Endothelial cell of umbilical vein (primary cell): ENCODE results near the gene SPEN. TPM values are rescaled to one million over a fixed set of nuclear protein-coding genes. Genes with fewer than 3 reads are reported as not detected.

ENCODE experiments used
- BruUV-seq: library from RNA; stranded (reverse); fragments of 400-500 nt; replicated peaks from 2 replicates; lab custom pipeline; 2021; lab: Mats Ljungman, UMichigan
- CTCF ChIA-PET: fragments of 300-600, 350-600 bp; sonication (Branson Sonifier 250); formaldehyde crosslinking; loops from one replicate; lab custom pipeline; 2021; ENCODE audit warnings: antibody characterized with exemption, inconsistent platforms; lab: Charles Lee
- POLR2A ChIA-PET: fragments of 300-600, 350-600 bp; sonication (Branson Sonifier 250); formaldehyde crosslinking; loops from one replicate; lab custom pipeline; 2021; ENCODE audit warnings: antibody characterized with exemption, inconsistent platforms; lab: Charles Lee
- DNase-seq: peaks from one replicate; pipeline ENCODE4 v3.0.0-alpha.2; 2011; ENCODE audit warnings: low read depth, low spot score
- FAIRE-seq: peaks from 2 replicates; lab custom pipeline; 2011; peaks lifted over from hg19 to GRCh38; lab: Jason Lieb, UNC
- H2AFZ ChIP-seq: 2 replicates; pipeline ENCODE4 v1.6.0; 2012; ENCODE audit warnings: low read depth, low read length, control low read depth, inconsistent platforms
- H3K27ac ChIP-seq: 2 replicates; pipeline ENCODE4 v1.5.1; 2011; ENCODE audit warnings: low read depth, mild to moderate bottlenecking, control low read depth, low read length, moderate library complexity; ENCODE audit not compliant: insufficient read depth
- H3K27me3 ChIP-seq, 2 experiments: 2 replicates each; pipeline versions ENCODE4 v1.6.0 to v1.6.1; 2011; ENCODE audit warnings: low read length in 2 of 2, mixed read lengths in 1 of 2; ENCODE audit not compliant: control insufficient read depth in 2 of 2, insufficient read depth in 2 of 2
- H3K36me3 ChIP-seq, 2 experiments: 2 replicates in 1 of 2; 3 replicates in 1 of 2; pipeline ENCODE4 v1.5.1; 2011; ENCODE audit warnings: low read length in 2 of 2, mild to moderate bottlenecking in 1 of 2, moderate library complexity in 1 of 2; ENCODE audit not compliant: control insufficient read depth in 2 of 2, insufficient read depth in 2 of 2; ENCODE audit errors: extremely low read depth in 1 of 2
- H3K4me1 ChIP-seq: 3 replicates; pipeline ENCODE4 v1.5.1; 2011; ENCODE audit warnings: mild to moderate bottlenecking, low read length; ENCODE audit not compliant: control insufficient read depth, insufficient read depth; ENCODE audit errors: extremely low read depth
- H3K4me2 ChIP-seq: 2 replicates; pipeline ENCODE4 v1.6.1; 2011; ENCODE audit warnings: low read length, control low read depth, mixed read lengths; ENCODE audit not compliant: insufficient read depth
- H3K4me3 ChIP-seq, 3 experiments: fragments of 200-600 bp in 1 of 3; sonication (generic), shearing (Covaris generic) in 1 of 3; replicated peaks in 1 of 3; 2 replicates each; pipeline ENCODE4 v1.5.1; 2011 to 2016; ENCODE audit warnings: control low read depth in 3 of 3, low read length in 3 of 3, mild to moderate bottlenecking in 2 of 3, inconsistent platforms in 1 of 3, low read depth in 1 of 3, moderate library complexity in 1 of 3; ENCODE audit not compliant: insufficient read depth in 1 of 3
- H3K79me2 ChIP-seq: 2 replicates; pipeline ENCODE4 v1.6.0; 2012; ENCODE audit warnings: low read length, inconsistent platforms; ENCODE audit not compliant: control insufficient read depth, insufficient read depth
- H3K9ac ChIP-seq: replicated peaks from 2 replicates; pipeline ENCODE3; 2011; ENCODE audit warnings: low read length, control low read depth; ENCODE audit not compliant: insufficient read depth; ENCODE audit errors: extremely low read depth
- H3K9me1 ChIP-seq: replicated peaks from 3 replicates; pipeline ENCODE4 v1.6.0; 2011; ENCODE audit warnings: mild to moderate bottlenecking, low read length; ENCODE audit not compliant: control insufficient read depth, insufficient read depth; ENCODE audit errors: extremely low read depth
- H3K9me3 ChIP-seq: replicated peaks from 2 replicates; pipeline ENCODE4 v1.5.1; 2012; ENCODE audit warnings: low read length, inconsistent platforms; ENCODE audit not compliant: control insufficient read depth, insufficient read depth
- H4K20me1 ChIP-seq: replicated peaks from 2 replicates; pipeline ENCODE3; 2011; ENCODE audit warnings: mild to moderate bottlenecking, low read length; ENCODE audit not compliant: control insufficient read depth, insufficient read depth; ENCODE audit errors: extremely low read depth
- EZH2 ChIP-seq: IDR thresholded peaks from 2 replicates; pipeline ENCODE4 v1.6.1; 2012; ENCODE audit warnings: borderline replicate concordance, low read depth, mild to moderate bottlenecking, moderate library complexity, low read length, inconsistent platforms; ENCODE audit not compliant: severe bottlenecking
- FOS ChIP-seq: IDR thresholded peaks from 2 replicates; pipeline ENCODE4 v1.6.1; 2011; ENCODE audit warnings: mild to moderate bottlenecking, low read length, moderate library complexity, borderline replicate concordance; ENCODE audit not compliant: insufficient read depth
- GATA2 ChIP-seq: IDR thresholded peaks from 2 replicates; pipeline ENCODE4 v1.7.0; 2011; ENCODE audit warnings: low read depth, mild to moderate bottlenecking, moderate library complexity, mixed read lengths, low read length; ENCODE audit not compliant: insufficient read length, insufficient read depth
- JUN ChIP-seq: IDR thresholded peaks from 2 replicates; pipeline ENCODE4 v1.6.1; 2011; ENCODE audit warnings: borderline replicate concordance, low read depth; ENCODE audit not compliant: insufficient read length, insufficient read depth
- MYC ChIP-seq: IDR thresholded peaks from one replicate; pipeline ENCODE4 v1.6.1; 2011; ENCODE audit warnings: mild to moderate bottlenecking, low read depth, low read length
- POLR2A ChIP-seq: IDR thresholded peaks from 2 replicates; pipeline ENCODE4 v1.6.1; 2012; ENCODE audit warnings: low read depth, mild to moderate bottlenecking, control low read depth, low read length
- POLR2AphosphoS5 ChIP-seq: IDR thresholded peaks from 2 replicates; pipeline ENCODE4 v1.6.1; 2012; ENCODE audit warnings: low read depth, mild to moderate bottlenecking, control low read depth, low read length, moderate library complexity; ENCODE audit not compliant: insufficient read depth
- dilution Hi-C: fragments of 300-500 bp; cut with MboI; formaldehyde crosslinking; loops from one replicate; pipeline ENCODE4 v1.15.0; 2019; ENCODE audit warnings: low sequenced_read_pairs; ENCODE audit not compliant: extremely low pct_ligation_motif_present
- intact Hi-C: fragments of 100-400 bp; cut with micrococcal nuclease; formaldehyde crosslinking; loops from one replicate; pipeline ENCODE4 v1.10.0; 2022
- polyA plus RNA-seq, 4 experiments: library from polyadenylated mRNA; depleted of rRNA in 3 of 4; stranded (reverse) in 3 of 4; unstranded in 1 of 4; fragments of >200 nt; gene quantifications; 2 replicates each; pipeline versions ENCODE4 v1.2.1 to v1.2.3, GENCODE V29; 2011 to 2012; ENCODE audit warnings: missing spikeins in 1 of 4
- total RNA-seq: library from RNA; stranded (reverse); gene quantifications from 2 replicates; pipeline ENCODE4 v1.2.3, GENCODE V29; 2021
- TF ChIP-seq, protein P1 (sequence below), 2 donors: IDR thresholded peaks; 1 replicate in 1 of 2; 2 replicates in 1 of 2; pipeline ENCODE4 v1.5.1; 2011; ENCODE audit warnings: low read length in 2 of 2, mild to moderate bottlenecking in 2 of 2, moderate library complexity in 2 of 2, control low read depth in 1 of 2, inconsistent platforms in 1 of 2, low read depth in 1 of 2; ENCODE audit not compliant: insufficient read depth in 1 of 2; ENCODE audit errors: extremely low read depth in 1 of 2
- TF ChIP-seq, protein P2 (sequence below): IDR thresholded peaks from 2 replicates; pipeline ENCODE4 v1.6.1; 2011; ENCODE audit not compliant: insufficient read depth, insufficient read length

The SPEN gene
- total and polyA plus RNA-seq, 2 donors (not counting 3 experiments of a cell fraction or from before 2014, with no cell fraction given), result 9.3 to 44.4 TPM

DNA sequence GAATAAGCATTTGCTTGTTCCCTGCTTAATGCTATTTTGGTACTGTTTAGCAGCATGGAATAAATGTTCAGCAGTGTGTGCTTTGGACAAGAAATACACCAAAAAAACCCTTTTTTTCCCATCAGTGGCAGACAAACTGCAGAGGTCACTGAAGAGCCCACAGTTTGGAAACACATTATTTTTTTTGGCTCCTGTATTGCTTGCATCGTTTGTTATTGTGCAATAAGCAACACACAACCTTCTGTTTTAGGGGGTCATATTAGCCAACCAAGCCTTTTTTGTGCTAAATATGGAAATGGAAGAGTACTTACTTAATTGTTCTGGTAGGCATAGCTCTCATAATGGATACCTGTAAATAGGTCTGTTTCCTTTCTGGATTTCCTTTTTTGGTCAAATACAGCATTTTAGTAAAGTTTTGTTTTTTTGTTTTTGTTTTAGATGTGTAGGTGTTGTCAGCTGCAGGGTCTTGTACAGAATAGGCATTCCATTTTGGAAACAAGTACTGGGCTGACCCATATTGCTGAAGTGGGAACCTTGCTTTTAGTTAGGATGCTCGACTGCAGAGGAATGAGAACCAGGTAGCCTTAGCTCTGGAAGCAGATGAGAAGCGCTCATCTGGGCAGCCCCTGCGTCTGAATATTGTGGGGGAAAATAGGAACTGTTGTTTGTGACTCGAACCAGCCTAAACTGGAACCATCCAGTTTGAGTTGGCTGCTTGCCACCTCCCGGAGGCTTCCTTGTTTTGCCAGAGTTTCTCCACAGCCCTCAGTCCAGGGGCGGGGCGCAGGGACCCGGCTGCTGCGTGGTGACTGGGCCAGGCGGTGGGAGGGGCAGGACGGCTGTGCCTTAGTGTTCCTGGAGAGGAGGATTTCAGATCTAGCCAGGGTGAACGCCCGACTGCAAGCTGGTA is 38.4 kb downstream of the SPEN start:
- POLR2A ChIA-PET, result no interaction called here
- peak; percentile 96 for FAIRE-seq

More for the DNA sequence above, 38.4 kb downstream of the SPEN start:
- peak overlapping the region; percentile 90 for H3K27ac ChIP-seq
- peak; percentile 97 for DNase-seq
- H3K36me3 ChIP-seq, result no peaks in the 10 kb centered on the region
- peak overlapping the region; percentile 26 to 68 (median 29) for H3K4me3 ChIP-seq
- TF ChIP-seq JUN (no peak), MYC (no peak), EZH2 (no peak), POLR2A (peak; percentile 70), GATA2 (no peak), FOS (no peak), POLR2AphosphoS5 (peak; percentile 65)
- TF ChIP-seq, protein P1, sequence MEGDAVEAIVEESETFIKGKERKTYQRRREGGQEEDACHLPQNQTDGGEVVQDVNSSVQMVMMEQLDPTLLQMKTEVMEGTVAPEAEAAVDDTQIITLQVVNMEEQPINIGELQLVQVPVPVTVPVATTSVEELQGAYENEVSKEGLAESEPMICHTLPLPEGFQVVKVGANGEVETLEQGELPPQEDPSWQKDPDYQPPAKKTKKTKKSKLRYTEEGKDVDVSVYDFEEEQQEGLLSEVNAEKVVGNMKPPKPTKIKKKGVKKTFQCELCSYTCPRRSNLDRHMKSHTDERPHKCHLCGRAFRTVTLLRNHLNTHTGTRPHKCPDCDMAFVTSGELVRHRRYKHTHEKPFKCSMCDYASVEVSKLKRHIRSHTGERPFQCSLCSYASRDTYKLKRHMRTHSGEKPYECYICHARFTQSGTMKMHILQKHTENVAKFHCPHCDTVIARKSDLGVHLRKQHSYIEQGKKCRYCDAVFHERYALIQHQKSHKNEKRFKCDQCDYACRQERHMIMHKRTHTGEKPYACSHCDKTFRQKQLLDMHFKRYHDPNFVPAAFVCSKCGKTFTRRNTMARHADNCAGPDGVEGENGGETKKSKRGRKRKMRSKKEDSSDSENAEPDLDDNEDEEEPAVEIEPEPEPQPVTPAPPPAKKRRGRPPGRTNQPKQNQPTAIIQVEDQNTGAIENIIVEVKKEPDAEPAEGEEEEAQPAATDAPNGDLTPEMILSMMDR (IDR thresholded peaks at IDR 0.05; ENCODE audit: extremely low read depth in 1 of 2, insufficient read depth in 1 of 2, low read depth in 1 of 2, low read length in 2 of 2), result no peak
- TF ChIP-seq, protein P2, sequence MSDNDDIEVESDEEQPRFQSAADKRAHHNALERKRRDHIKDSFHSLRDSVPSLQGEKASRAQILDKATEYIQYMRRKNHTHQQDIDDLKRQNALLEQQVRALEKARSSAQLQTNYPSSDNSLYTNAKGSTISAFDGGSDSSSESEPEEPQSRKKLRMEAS, result no peak
- no peak overlapping the region for H2AFZ ChIP-seq
- CTCF ChIA-PET, result interaction anchor here (0.6 to 2.6 kb wide), 7 partner anchors 11 to 824 kb away, joined by 3 to 14 read pairs (median 3); no protein-coding TSS in a partner anchor
- peak overlapping the region; percentile 94 for H3K9ac ChIP-seq
- TSS peak; percentile 99 for BruUV-seq
- dilution Hi-C loops (no loop called here), intact Hi-C loops (loop anchor here (1.0 to 5.0 kb wide), 3 partner anchors 37 to 69 kb away; no protein-coding TSS in a partner anchor)
- peaks cover 3% of the 10 kb centered on the region for H4K20me1 ChIP-seq
- peaks cover 93% of the 10 kb centered on the region for H3K79me2 ChIP-seq
- peaks cover 27% of the 10 kb centered on the region for H3K4me1 ChIP-seq
- H3K27me3 ChIP-seq, result no peaks in the 10 kb centered on the region
- H3K9me1 ChIP-seq, result no peaks in the 10 kb centered on the region
- H3K4me2 ChIP-seq, result peak overlapping the region; percentile 84
- H3K9me3 ChIP-seq, result no peaks in the 10 kb centered on the region
